GM12878 (cell line): ENCODE data around the gene PAPPA. TPM values are rescaled to one million over a fixed set of nuclear protein-coding genes. Genes with fewer than 3 reads are reported as not detected.

Experiments
- ATAC-seq: fragments of 200-7000 bp; cut with Tn5 transposase; 3 replicates; pipeline ENCODE4 v1.9.1; 2020; ENCODE audit warnings: mild to moderate bottlenecking, moderate library complexity
- BruUV-seq: library from RNA; stranded (reverse); fragments of 400-500 nt; replicated peaks from 2 replicates; lab custom pipeline; 2021; lab: Mats Ljungman, UMichigan
- CTCF ChIA-PET: fragments of 300-600 bp; sonication (Branson Sonifier 250); formaldehyde crosslinking; extraction: SDS; loops from one replicate; lab custom pipeline; 2021; ENCODE audit warnings: inconsistent platforms; lab: Yijun Ruan, JAX
- POLR2A ChIA-PET: fragments of 350-600 bp; formaldehyde crosslinking; extraction: SDS; loops from one replicate; lab custom pipeline; 2021; ENCODE audit warnings: inconsistent platforms; lab: Charles Lee
- RAD21 ChIA-PET: fragments of 300-600 bp; sonication (Branson Sonifier 250); formaldehyde crosslinking; loops from one replicate; lab custom pipeline; 2023; ENCODE audit warnings: antibody characterized with exemption; ENCODE audit not compliant: unreplicated experiment; lab: Charles Lee
- SMC1A ChIA-PET: fragments of 300-600 bp; sonication (Branson Sonifier 250); formaldehyde crosslinking; loops from one replicate; lab custom pipeline; 2023; ENCODE audit not compliant: unreplicated experiment, uncharacterized antibody; lab: Charles Lee
- DNase-seq: peaks from one replicate; pipeline ENCODE4 v3.0.0-alpha.2; 2011; ENCODE audit warnings: low read depth, low spot score
- FAIRE-seq: peaks from 3 replicates; lab custom pipeline; 2011; peaks lifted over from hg19 to GRCh38; lab: Jason Lieb, UNC
- H2AFZ ChIP-seq: 2 replicates; pipeline ENCODE4 v1.6.0; 2011; ENCODE audit warnings: low read depth, low read length, control low read depth; ENCODE audit not compliant: control insufficient read depth
- H3K27ac ChIP-seq: 2 replicates; pipeline ENCODE4 v1.5.1; 2011; ENCODE audit warnings: control low read depth; ENCODE audit not compliant: control insufficient read depth, insufficient read depth
- H3K27me3 ChIP-seq, 2 experiments: replicated peaks in 1 of 2; 2 replicates each; pipeline versions ENCODE4 v1.6.0 to v1.6.1; 2011; ENCODE audit warnings: low read length in 1 of 2; ENCODE audit not compliant: control insufficient read depth in 2 of 2, insufficient read depth in 2 of 2
- H3K36me3 ChIP-seq, 2 experiments: 2 replicates each; pipeline ENCODE4 v1.5.1; 2011; ENCODE audit warnings: low read length in 1 of 2; ENCODE audit not compliant: control insufficient read depth in 2 of 2, insufficient read depth in 2 of 2
- H3K4me1 ChIP-seq: 2 replicates; pipeline ENCODE4 v1.6.1; 2011; ENCODE audit warnings: mild to moderate bottlenecking, low read length, moderate library complexity, mixed read lengths; ENCODE audit not compliant: control insufficient read depth, insufficient read depth
- H3K4me2 ChIP-seq: 2 replicates; pipeline ENCODE4 v1.6.0; 2011; ENCODE audit warnings: control low read depth; ENCODE audit not compliant: control insufficient read depth, insufficient read depth
- H3K4me3 ChIP-seq: fragments of 200-600 bp; sonication (generic); 2 replicates; pipeline ENCODE4 v1.5.1; 2016
- H3K79me2 ChIP-seq: 2 replicates; pipeline ENCODE4 v1.6.0; 2011; ENCODE audit warnings: low read length; ENCODE audit not compliant: control insufficient read depth, insufficient read depth
- H3K9ac ChIP-seq: 2 replicates; pipeline ENCODE4 v1.8.0; 2011; ENCODE audit warnings: low read length, control low read depth, mixed read lengths; ENCODE audit not compliant: control insufficient read depth, insufficient read depth
- H3K9me3 ChIP-seq: replicated peaks from 3 replicates; pipeline ENCODE4 v1.5.1; 2011; ENCODE audit warnings: mild to moderate bottlenecking, low read length; ENCODE audit not compliant: control insufficient read depth, insufficient read depth
- H4K20me1 ChIP-seq: 2 replicates; pipeline ENCODE4 v1.6.0; 2011; ENCODE audit not compliant: control insufficient read depth, insufficient read depth
- ATF3 ChIP-seq: IDR thresholded peaks from 2 replicates; pipeline ENCODE4 v1.6.1; 2011; ENCODE audit warnings: low read depth, mild to moderate bottlenecking, low read length, moderate library complexity, borderline replicate concordance; ENCODE audit errors: extremely low read depth
- ATF7 ChIP-seq: fragments of 450-650 bp; IDR thresholded peaks from 2 replicates; pipeline ENCODE4 v1.6.1; 2016; ENCODE audit warnings: low read depth, mild to moderate bottlenecking
- CBX5 ChIP-seq: sonication (generic); IDR thresholded peaks from 2 replicates; pipeline ENCODE4 v1.6.1; 2016; ENCODE audit warnings: low read depth, moderate library complexity, mild to moderate bottlenecking, inconsistent platforms
- CHD1 ChIP-seq: IDR thresholded peaks from 2 replicates; pipeline ENCODE4 v1.6.1; 2012; ENCODE audit warnings: low read depth, low read length, improper control_type of control experiment
- DPF2 ChIP-seq: fragments of 450-650 bp; IDR thresholded peaks from 2 replicates; pipeline ENCODE4 v1.6.1; 2017; ENCODE audit warnings: mild to moderate bottlenecking
- FOS ChIP-seq: IDR thresholded peaks from 3 replicates; pipeline ENCODE4 v1.6.1; 2011; ENCODE audit warnings: borderline replicate concordance; ENCODE audit not compliant: insufficient read length; ENCODE audit errors: extremely low read depth
- IRF4 ChIP-seq: IDR thresholded peaks from 2 replicates; pipeline ENCODE4 v1.6.1; 2011; ENCODE audit warnings: low read depth, low read length
- MTA2 ChIP-seq: fragments of 450-650 bp; IDR thresholded peaks from 2 replicates; pipeline ENCODE4 v1.6.1; 2016; ENCODE audit warnings: low read depth, mild to moderate bottlenecking, moderate library complexity
- NBN ChIP-seq: fragments of 450-650 bp; IDR thresholded peaks from 2 replicates; pipeline ENCODE4 v1.6.1; 2016
- PAX5 ChIP-seq: IDR thresholded peaks from 2 replicates; pipeline ENCODE4 v1.6.1; 2011; ENCODE audit warnings: low read depth, low read length, borderline replicate concordance
- PKNOX1 ChIP-seq: fragments of 450-650 bp; IDR thresholded peaks from 2 replicates; pipeline ENCODE4 v1.6.1; 2016; ENCODE audit warnings: mild to moderate bottlenecking
- RBBP5 ChIP-seq: fragments of 200-600 bp; sonication (generic); conservative IDR thresholded peaks from 2 replicates; pipeline ENCODE4 v1.6.1; 2016
- RELB ChIP-seq: fragments of 450-650 bp; IDR thresholded peaks from 2 replicates; pipeline ENCODE4 v1.6.1; 2017; ENCODE audit warnings: low read depth, mild to moderate bottlenecking, moderate library complexity
- SMAD1 ChIP-seq: fragments of 450-650 bp; IDR thresholded peaks from 2 replicates; pipeline ENCODE4 v1.6.1; 2018; ENCODE audit warnings: mild to moderate bottlenecking, low read depth; ENCODE audit not compliant: partially characterized antibody
- SMC3 ChIP-seq: IDR thresholded peaks from 2 replicates; pipeline ENCODE4 v1.6.1; 2011; ENCODE audit warnings: low read length, improper control_type of control experiment, borderline replicate concordance
- SP1 ChIP-seq: IDR thresholded peaks from one replicate; pipeline ENCODE4 v1.6.1; 2011; ENCODE audit warnings: low read depth, low read length
- SRF ChIP-seq, 2 experiments: IDR thresholded peaks; 2 replicates each; pipeline ENCODE4 v1.6.1; 2011; ENCODE audit warnings: low read depth in 2 of 2, low read length in 2 of 2, mild to moderate bottlenecking in 1 of 2, moderate library complexity in 1 of 2
- USF2 ChIP-seq: IDR thresholded peaks from 2 replicates; pipeline ENCODE4 v1.6.1; 2011; ENCODE audit warnings: low read depth, low read length, improper control_type of control experiment, borderline replicate concordance
- ZBTB33 ChIP-seq: fragments of 450-650 bp; IDR thresholded peaks from 2 replicates; pipeline ENCODE4 v1.6.1; 2017; ENCODE audit warnings: mild to moderate bottlenecking
- ZNF384 ChIP-seq: IDR thresholded peaks from 2 replicates; pipeline ENCODE4 v1.6.1; 2012; ENCODE audit warnings: low read depth, mild to moderate bottlenecking, low read length, improper control_type of control experiment, borderline replicate concordance
- WGBS: methylation state at CpG from one replicate; pipeline ENCODE4 v1.1.6; 2016; ENCODE audit warnings: low lambda C conversion rate; ENCODE audit not compliant: insufficient replicate concordance, insufficient coverage; ENCODE audit errors: missing lambda C conversion rate; 5-methylcytosine and 5-hydroxymethylcytosine counted together
- in situ Hi-C: fragments of 300-500 bp; cut with MboI; formaldehyde crosslinking; loops from 9 replicates; pipeline ENCODE4 v1.14.3; 2018; ENCODE audit warnings: mixed read lengths
- intact Hi-C: fragments of 100-400 bp; cut with micrococcal nuclease; formaldehyde crosslinking; loops from one replicate; pipeline ENCODE4 v1.14.2; 2022; ENCODE audit not compliant: unreplicated experiment
- polyA plus RNA-seq, 11 experiments: library from polyadenylated mRNA; depleted of rRNA in 4 of 11; unstranded in 6 of 11; stranded (reverse) in 5 of 11; fragments of >200 nt; fragmentation: Nextera tagmentation in 4 of 11; fragmentation: Illumina TruSeq in 1 of 11; extraction: Ambion mirVana in 4 of 11; extraction: Trizol in 1 of 11; gene quantifications; 1 replicate in 1 of 11; 2 replicates in 10 of 11; pipeline versions ENCODE4 v1.2.1 to v1.2.3, GENCODE V29; 2011 to 2016; ENCODE audit warnings: inconsistent platforms in 2 of 11, missing spikeins in 2 of 11, low read depth in 1 of 11
- total RNA-seq, 4 experiments: library from RNA; depleted of rRNA in 3 of 4; stranded (reverse); fragments of >200 nt in 3 of 4; fragmentation: Illumina TruSeq in 1 of 4; extraction: Trizol in 1 of 4; gene quantifications; 2 replicates each; pipeline versions ENCODE4 v1.2.1 to v1.2.3, GENCODE V29; 2013 to 2021

PAPPA gene
- total and polyA plus RNA-seq, 10 of the 15 experiments (the other 5 are each of a cell fraction or from before 2014, with no cell fraction given) = under 0.01 to 0.19 (median 0.02) TPM; not detected in 4

- no peak for TF ChIP-seq USF2
- no peak for TF ChIP-seq SMC3
- TF ChIP-seq SRF (IDR thresholded peaks at IDR 0.05; ENCODE audit: low read depth in 2 of 2, low read length in 2 of 2) = no peak
- TF ChIP-seq SP1 = no peak
- TF ChIP-seq IRF4 = no peak
- no peak for TF ChIP-seq PAX5
These were observed 97.3 kb downstream of the PAPPA start (continued) for GRCh38 chr9:116250891-116251290.

GRCh38 chr9:116251366-116251765, 97.8 kb downstream of the PAPPA start:
- Histone ChIP-seq H3K9ac (no peak overlapping the region), H3K36me3 (no peaks in the 10 kb centered on the region), H2AFZ (no peak overlapping the region), H3K4me3 (no peak overlapping the region)
- in situ Hi-C loops = no loop called here
- BruUV-seq = no TSS peak
- FAIRE-seq = no peak
- 25% methylated on average over 5 of the region's 5 CpGs for WGBS
- CTCF ChIA-PET = interaction anchor here (1.9 kb wide), 1 partner anchor 9 kb away, joined by 4 read pairs; no protein-coding TSS in a partner anchor
- no peak for TF ChIP-seq RELB
- TF ChIP-seq ZBTB33 = no peak
- no peak for TF ChIP-seq ZNF384
- TF ChIP-seq ATF3 = no peak
- TF ChIP-seq CBX5 = no peak
- no peak for TF ChIP-seq NBN
- no peak for TF ChIP-seq PKNOX1
- no peak for TF ChIP-seq FOS
- TF ChIP-seq CHD1 = no peak
- TF ChIP-seq ATF7 = no peak
- no peak for TF ChIP-seq MTA2
- no peak for TF ChIP-seq DPF2
- no peak for TF ChIP-seq RBBP5
- TF ChIP-seq SMAD1 = no peak
- TF ChIP-seq, all 136 proteins: peak for 0
- ChIA-PET RAD21 (no interaction called here), SMC1A (no interaction called here), POLR2A (no interaction called here)
- H3K27me3 ChIP-seq = no peaks in the 10 kb centered on the region
- no peak for ATAC-seq
- H3K79me2 ChIP-seq = no peaks in the 10 kb centered on the region
- DNase-seq = no peak
- intact Hi-C loops = no loop called here
- H3K4me2 ChIP-seq = no peak overlapping the region
- H3K4me1 ChIP-seq = no peaks in the 10 kb centered on the region
- H4K20me1 ChIP-seq = no peaks in the 10 kb centered on the region
- no peaks in the 10 kb centered on the region for H3K9me3 ChIP-seq
- H3K27ac ChIP-seq = no peak overlapping the region
